Right lobe of liver (tissue), 4 donors: ENCODE results near the gene ORAI1.

Source experiments
- CTCF ChIP-seq, 4 donors: fragments of 200-600 bp in 3 of 4; fragments of 450-650 bp in 1 of 4; IDR thresholded peaks; one replicate each; pipeline versions ENCODE4 v1.5.1 to v1.8.0; 2016 to 2022; ENCODE audit warnings: antibody characterized with exemption in 4 of 4, mild to moderate bottlenecking in 2 of 4
- POLR2A ChIP-seq: fragments of 450-650 bp; IDR thresholded peaks from one replicate; pipeline ENCODE4 v1.6.1; 2017; ENCODE audit warnings: antibody characterized with exemption, mild to moderate bottlenecking
- donor health status: DM: no; HTN: no; CAD: no.
- donor health status: DM: no; HTN: no; CAD: no.
- donor health status: DM: no; HTN: yes; CAD: no.

- no peak for TF ChIP-seq POLR2A
- no peak for TF ChIP-seq CTCF (IDR thresholded peaks at IDR 0.05)
Observed at GRCh38 chr12:121649322-121649721, 23.0 kb downstream of the ORAI1 start.
